Osteocyte (in vitro differentiated cells): ENCODE data around the gene B3GNT4. TPM values are rescaled to one million over a fixed set of nuclear protein-coding genes. Genes with fewer than 3 reads are reported as not detected.
A peak's percentile ranks its signal among the peaks of the same experiment; 100 is the strongest.

Experiments
- DNase-seq: peaks from one replicate; pipeline ENCODE4 v3.0.0; 2021; ENCODE audit warnings: mixed read lengths; ENCODE audit not compliant: unreplicated experiment; ENCODE audit errors: extremely low spot score
- H3K27ac Mint-ChIP-seq: one replicate; pipeline ENCODE4 v1.8.0; 2021; ENCODE audit warnings: mild to moderate bottlenecking, mixed read lengths; ENCODE audit not compliant: unreplicated experiment
- H3K27me3 Mint-ChIP-seq: one replicate; pipeline ENCODE4 v1.8.0; 2021; ENCODE audit warnings: mixed read lengths; ENCODE audit not compliant: unreplicated experiment
- H3K36me3 Mint-ChIP-seq: one replicate; pipeline ENCODE4 v1.8.0; 2021; ENCODE audit warnings: mixed read lengths; ENCODE audit not compliant: unreplicated experiment
- H3K4me1 Mint-ChIP-seq: one replicate; pipeline ENCODE4 v1.8.0; 2021; ENCODE audit warnings: mixed read lengths; ENCODE audit not compliant: unreplicated experiment
- H3K4me3 Mint-ChIP-seq: one replicate; pipeline ENCODE4 v1.8.0; 2021; ENCODE audit warnings: mild to moderate bottlenecking, moderate library complexity, mixed read lengths; ENCODE audit not compliant: unreplicated experiment
- H3K9me3 Mint-ChIP-seq: one replicate; pipeline ENCODE4 v1.8.0; 2021; ENCODE audit warnings: mixed read lengths; ENCODE audit not compliant: unreplicated experiment
- CTCF ChIP-seq: fragments of 200-600 bp; sonication (generic); IDR thresholded peaks from 2 replicates; pipeline ENCODE4 v1.5.0; 2021; ENCODE audit warnings: antibody characterized with exemption, mild to moderate bottlenecking, moderate library complexity
- total RNA-seq: library from RNA; stranded (reverse); gene quantifications from 2 replicates; pipeline ENCODE4 v1.2.1, GENCODE V29; 2021

The B3GNT4 gene
- total RNA-seq, 1 donor from 2014 or later, result 0.64 TPM

GRCh38 chr12:122183588-122183940 lies 19.9 kb upstream of the B3GNT4 start:
- H3K9me3 Mint-ChIP-seq, result no peaks in the 10 kb centered on the region

GRCh38 chr12:122184517-122184916 lies 19.0 kb upstream of the B3GNT4 start:
- H3K36me3 Mint-ChIP-seq, result no peaks in the 10 kb centered on the region
- H3K9me3 Mint-ChIP-seq, result no peaks in the 10 kb centered on the region
- DNase-seq, result no peak
- TF ChIP-seq CTCF, result no peak
- H3K4me1 Mint-ChIP-seq, result peaks cover 4% of the 10 kb centered on the region
- no peak overlapping the region for H3K27ac Mint-ChIP-seq
- peak overlapping the region; percentile 61 for H3K4me3 Mint-ChIP-seq
- H3K27me3 Mint-ChIP-seq, result no peaks in the 10 kb centered on the region

More at GRCh38 chr12:122183588-122183940, 19.9 kb upstream of the B3GNT4 start:
- DNase-seq, result no peak
- TF ChIP-seq CTCF, result no peak
- no peaks in the 10 kb centered on the region for H3K36me3 Mint-ChIP-seq
- no peak overlapping the region for H3K27ac Mint-ChIP-seq
- H3K27me3 Mint-ChIP-seq, result no peaks in the 10 kb centered on the region
- H3K4me3 Mint-ChIP-seq, result peak overlapping the region; percentile 73
- H3K4me1 Mint-ChIP-seq, result peaks cover 4% of the 10 kb centered on the region

- H3K4me1 Mint-ChIP-seq, result peaks cover 4% of the 10 kb centered on the region
- H3K36me3 Mint-ChIP-seq, result no peaks in the 10 kb centered on the region
- no peak overlapping the region for H3K27ac Mint-ChIP-seq
- H3K9me3 Mint-ChIP-seq, result no peaks in the 10 kb centered on the region
- no peaks in the 10 kb centered on the region for H3K27me3 Mint-ChIP-seq
- no peak overlapping the region for H3K4me3 Mint-ChIP-seq
- no peak for DNase-seq
- no peak for TF ChIP-seq CTCF
These were observed 18.4 kb upstream of the B3GNT4 start for GRCh38 chr12:122185079-122185478.

DNA sequence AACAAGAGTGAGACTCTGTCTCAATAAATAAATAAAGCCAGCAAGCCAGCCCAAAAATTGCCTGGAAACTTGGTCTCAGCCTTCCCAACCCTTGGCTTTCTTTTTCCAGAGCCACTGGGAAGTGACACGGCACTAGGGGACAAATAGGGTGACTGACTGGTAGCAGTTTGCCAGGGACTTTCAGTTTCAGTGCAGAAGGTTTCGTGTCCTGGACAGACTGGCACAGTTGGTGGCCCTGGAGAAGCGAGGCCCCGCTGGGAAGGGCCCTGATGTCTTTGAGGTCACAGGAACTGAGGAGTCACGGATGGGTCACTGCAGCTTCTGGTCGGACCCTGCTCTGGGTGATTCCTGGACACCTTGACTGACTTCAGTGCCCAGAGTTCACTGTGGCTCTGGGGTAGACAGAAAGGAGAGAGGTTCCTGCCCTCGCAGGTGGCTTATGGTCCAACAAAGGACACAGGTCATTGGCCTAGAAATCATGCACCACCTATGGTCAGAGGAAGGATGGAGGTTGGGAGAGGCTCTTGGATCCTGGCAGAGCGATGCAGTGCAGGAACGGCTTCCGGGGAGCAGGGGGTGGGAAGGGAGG lies 17.9 kb upstream of the B3GNT4 start:
- H3K27me3 Mint-ChIP-seq, result no peaks in the 10 kb centered on the region
- H3K4me1 Mint-ChIP-seq, result peaks cover 4% of the 10 kb centered on the region
- H3K36me3 Mint-ChIP-seq, result no peaks in the 10 kb centered on the region
- H3K27ac Mint-ChIP-seq, result no peak overlapping the region
- H3K4me3 Mint-ChIP-seq, result no peak overlapping the region
- TF ChIP-seq CTCF, result no peak
- no peak for DNase-seq
- H3K9me3 Mint-ChIP-seq, result no peaks in the 10 kb centered on the region

GRCh38 chr12:122187466-122187865 lies 16.0 kb upstream of the B3GNT4 start:
- peaks cover 3% of the 10 kb centered on the region for H3K27me3 Mint-ChIP-seq
- no peak overlapping the region for H3K27ac Mint-ChIP-seq
- H3K36me3 Mint-ChIP-seq, result no peaks in the 10 kb centered on the region
- TF ChIP-seq CTCF, result no peak
- no peaks in the 10 kb centered on the region for H3K9me3 Mint-ChIP-seq
- DNase-seq, result no peak
- no peak overlapping the region for H3K4me3 Mint-ChIP-seq
- H3K4me1 Mint-ChIP-seq, result peaks cover 4% of the 10 kb centered on the region
